ENCODE data around the gene PUM2.

- TF ChIP-seq TAF1 (IDR thresholded peaks at IDR 0.05; ENCODE audit: borderline replicate concordance, low read depth, low read length) (no peak), POLR2A (IDR thresholded peaks at IDR 0.05; ENCODE audit: low read depth, low read length) (no peak)
Observed at GRCh38 chr2:20235655-20236305, 114.9 kb downstream of the PUM2 start.

All from GM12892 (cell line).